Measurements from ENCODE around the gene SLC5A1.

DNA sequence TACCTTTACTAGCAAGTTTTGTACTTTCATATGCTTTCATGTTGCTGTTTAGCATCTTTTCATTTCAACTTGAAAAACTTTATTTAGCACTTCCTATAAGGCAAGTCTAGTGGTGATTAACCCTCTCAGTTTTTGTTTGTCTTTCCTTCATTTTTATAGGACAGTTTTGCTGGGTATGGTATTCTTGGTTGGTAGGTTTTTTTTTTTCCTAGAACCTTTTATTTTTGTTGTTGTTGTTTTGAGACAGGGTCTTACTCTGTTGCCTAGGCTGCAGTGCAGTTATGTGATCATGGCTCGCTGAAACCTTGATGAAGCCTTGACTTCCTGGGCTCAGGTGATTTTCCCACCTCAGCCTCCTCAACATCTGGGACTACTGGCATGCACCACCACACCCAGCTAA is 29.9 kb upstream of the SLC5A1 start:
- TF ChIP-seq, protein P1, sequence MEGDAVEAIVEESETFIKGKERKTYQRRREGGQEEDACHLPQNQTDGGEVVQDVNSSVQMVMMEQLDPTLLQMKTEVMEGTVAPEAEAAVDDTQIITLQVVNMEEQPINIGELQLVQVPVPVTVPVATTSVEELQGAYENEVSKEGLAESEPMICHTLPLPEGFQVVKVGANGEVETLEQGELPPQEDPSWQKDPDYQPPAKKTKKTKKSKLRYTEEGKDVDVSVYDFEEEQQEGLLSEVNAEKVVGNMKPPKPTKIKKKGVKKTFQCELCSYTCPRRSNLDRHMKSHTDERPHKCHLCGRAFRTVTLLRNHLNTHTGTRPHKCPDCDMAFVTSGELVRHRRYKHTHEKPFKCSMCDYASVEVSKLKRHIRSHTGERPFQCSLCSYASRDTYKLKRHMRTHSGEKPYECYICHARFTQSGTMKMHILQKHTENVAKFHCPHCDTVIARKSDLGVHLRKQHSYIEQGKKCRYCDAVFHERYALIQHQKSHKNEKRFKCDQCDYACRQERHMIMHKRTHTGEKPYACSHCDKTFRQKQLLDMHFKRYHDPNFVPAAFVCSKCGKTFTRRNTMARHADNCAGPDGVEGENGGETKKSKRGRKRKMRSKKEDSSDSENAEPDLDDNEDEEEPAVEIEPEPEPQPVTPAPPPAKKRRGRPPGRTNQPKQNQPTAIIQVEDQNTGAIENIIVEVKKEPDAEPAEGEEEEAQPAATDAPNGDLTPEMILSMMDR (IDR thresholded peaks at IDR 0.05): no peak
- TF ChIP-seq EZH2 (IDR thresholded peaks at IDR 0.05; ENCODE audit: borderline replicate concordance, insufficient read depth, low read depth, low read length, poor library complexity, severe bottlenecking): no peak
